Fibroblast of the conjunctiva (primary cell): ENCODE results near the gene FN1.

ENCODE experiments used
- DNase-seq: peaks from one replicate; pipeline ENCODE4 v3.0.0-alpha.2; 2010; ENCODE audit warnings: low read depth

FN1 gene

DNA sequence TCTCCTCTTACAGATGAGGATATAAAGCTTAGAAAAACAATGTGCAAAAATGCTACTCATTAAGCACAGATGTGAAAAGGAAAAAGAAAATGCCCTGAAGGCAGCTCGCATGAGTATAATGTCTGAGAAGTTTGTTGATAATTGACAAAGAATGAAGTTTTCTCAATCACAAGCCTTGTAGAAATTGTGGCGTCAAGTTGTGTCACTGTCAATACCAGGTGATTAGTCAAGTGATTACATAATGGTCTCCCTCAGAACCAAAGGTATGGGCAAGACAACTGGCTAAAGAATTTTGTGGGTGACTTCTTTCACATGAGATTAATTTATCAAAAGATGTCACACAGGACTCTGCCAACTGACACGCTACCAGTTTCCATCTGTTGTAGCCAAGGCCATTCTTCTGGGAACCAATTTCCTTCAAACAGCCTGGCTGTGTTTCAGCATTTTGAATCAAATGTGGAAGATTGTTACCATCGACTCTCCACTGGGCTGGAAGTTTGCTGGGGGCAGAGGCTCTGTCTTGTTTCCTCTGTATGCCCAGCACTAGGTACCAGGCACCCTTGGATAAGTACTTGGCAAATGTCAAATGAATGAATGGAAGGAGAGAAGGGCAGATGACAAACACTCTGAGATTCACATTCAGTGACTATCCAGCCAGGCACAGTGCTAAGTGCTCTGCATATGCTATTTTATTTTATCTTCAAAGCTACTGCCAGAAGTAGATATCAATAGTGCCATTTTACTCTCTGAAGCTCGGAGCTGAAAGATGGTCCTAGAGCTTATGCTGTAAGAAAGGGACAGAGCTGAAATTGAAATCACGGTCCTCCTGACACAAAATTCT lies 5.9 kb upstream of the FN1 start:
- DNase-seq = no peak

DNA sequence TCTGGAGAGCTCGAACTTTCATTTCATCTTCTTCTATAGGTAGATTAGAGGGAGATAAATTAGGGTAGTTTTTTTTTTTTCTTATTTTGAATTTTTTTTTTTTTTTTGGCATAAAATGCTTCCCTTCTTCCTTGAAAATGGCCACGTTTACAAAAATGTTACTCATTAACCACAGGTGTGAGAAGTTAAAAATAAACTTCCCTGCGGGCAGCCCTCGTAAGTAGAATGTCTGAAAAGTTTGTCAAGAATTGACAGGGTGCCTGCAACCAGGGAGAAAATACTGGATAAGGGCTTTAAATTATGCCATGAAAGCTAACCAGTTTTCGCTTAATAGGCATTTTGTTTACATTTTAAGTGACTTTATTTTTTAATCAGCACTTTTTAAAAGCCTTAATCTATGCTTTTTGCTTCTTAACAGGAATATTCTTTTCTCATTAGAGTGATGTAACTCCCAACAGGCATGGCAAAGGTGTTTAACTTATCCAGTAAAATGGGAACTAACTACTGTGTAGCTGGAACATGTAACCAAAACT lies 4.2 kb upstream of the FN1 start:
- no peak for DNase-seq

DNA sequence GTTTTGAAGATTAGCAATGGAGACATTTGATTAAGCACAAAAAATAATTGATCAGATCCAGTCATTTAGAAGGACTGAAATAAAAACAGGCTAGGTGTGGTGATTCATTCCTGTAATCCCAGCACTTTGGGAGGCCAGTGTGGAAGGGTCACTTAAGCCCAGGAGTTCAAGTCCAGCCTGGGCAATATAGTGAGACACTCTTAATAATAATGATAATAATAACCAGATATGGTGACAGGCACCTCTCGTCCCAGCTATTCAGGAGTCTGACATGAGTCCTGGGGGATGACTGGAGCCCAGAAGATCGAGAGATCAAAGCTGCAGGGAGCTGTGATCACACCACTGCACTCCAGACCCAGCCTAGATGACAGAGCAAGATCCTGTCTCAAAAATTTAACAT lies 3.5 kb upstream of the FN1 start:
- no peak for DNase-seq

DNA sequence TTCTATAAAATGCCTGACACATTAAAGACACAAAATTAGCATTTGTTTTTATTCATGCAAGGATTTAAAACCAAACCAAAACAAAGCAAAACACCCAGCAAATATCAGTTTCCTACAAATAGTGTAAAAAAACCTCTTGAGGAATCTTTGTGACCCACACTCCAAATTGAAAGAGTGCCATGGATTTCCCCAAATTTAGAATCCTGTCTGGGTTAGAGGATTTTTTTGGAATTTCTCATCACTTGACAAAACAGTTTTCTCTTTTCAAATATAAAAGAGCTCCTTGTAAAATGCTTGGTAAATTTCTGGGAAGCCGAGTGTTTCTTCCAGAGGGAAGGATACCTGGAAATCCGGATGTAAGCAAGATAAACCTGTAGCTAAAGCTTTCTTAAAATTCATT lies 1.7 kb upstream of the FN1 start:
- DNase-seq = no peak

DNA sequence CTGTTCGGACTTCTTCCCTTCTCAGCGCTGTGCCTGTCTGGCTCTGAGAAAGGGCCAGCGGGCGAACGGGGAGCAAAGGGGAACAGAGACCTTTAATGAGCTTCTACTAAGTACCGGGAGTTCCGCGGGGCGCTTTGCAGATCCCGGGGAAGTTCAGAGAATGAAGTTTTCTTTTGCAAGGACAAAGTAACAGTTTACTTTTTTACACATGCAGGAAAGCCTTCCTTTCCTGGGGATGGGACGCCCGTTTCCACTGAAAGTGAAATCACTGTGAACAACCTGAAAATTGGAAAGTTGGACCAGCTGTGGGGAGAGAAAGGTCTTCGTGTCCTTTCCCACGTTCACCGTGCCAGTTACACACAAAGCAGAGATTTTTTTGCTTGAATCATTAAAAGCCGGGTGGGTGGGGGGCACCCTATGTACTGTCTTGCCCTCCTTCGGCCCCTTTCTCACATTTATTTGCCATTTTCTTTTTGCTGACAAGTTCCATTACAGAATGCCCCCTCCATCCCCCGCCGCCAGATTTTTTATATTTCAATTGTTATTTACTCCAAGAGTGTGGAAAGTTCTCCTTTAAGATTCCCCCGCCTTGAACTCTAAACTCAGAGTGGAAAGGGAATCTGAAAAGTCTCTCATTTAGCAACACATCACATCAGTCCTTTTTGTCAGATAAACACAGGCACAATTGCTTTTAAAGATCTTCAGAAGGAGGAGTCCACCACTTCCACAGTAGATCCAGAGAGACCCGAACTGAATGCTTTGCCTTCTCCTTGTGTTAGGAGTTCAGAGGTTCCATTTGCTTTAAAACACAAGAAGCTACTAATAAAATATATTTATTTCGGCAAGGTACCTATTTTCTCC lies 1.1 kb upstream of the FN1 start:
- no peak for DNase-seq

DNA sequence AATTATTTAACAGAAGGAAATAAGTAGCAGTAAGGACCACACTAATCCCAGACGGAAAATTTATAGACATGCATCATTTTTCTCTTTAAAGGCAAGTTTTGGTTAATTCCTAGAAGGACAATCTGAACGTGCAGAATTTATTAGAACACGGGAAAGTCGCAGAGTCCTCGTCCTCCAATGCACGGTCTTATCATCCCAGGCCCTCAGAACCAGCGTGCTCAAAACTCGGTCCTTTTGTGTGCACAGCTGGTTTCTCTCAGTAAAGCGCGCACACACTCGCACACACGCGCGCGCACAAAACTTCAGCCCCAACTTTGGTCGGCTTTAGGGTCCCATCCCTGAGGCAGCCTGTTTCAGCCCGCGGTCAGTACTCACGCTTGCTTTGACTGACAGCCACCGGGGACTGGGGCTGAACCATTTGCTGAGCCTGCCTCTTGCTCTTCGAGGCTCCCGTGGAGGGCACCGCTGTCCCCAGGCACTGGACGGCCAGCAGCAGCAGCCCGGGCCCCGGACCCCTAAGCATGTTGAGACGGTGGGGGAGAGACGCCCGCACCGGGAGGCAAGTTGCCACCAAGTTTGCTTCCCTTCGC lies 493 bp downstream of the FN1 start:
- DNase-seq = no peak

DNA sequence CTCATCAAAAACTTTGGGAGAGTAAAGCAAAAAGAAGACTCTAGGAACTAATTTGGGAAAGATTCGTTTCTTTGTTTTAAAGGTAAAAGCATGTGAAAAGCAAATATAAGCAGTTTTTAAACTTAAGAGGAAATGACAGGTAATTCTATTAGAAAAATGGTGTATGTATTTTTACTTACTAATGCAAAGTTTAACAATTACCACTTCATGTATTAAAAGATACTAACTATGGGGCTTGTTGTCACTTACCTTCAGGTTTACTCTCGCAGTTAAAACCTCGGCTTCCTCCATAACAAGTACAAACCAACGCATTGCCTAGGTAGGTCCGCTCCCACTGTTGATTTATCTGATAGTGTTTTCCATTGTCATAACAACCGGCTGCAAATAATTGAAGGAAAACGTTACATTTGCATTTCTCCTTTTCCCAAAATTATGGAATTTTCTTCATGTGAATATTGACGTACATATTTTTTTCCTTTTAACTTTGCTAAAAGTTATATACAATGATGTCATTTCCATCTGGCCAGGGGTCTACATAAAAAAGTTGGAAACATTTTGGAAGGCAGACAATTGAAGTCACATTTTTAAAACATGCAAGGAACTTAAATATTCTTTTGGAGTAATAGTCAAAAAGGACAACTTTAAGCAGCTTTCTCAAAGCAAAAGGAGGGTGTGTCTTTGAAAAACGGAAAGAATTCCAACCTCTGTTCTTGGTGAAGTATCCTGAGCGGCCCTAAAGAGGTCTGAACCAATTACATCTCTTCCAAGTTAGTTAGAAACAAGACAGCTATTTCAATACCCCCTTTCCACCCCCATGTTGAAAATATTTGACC lies 1.2 kb downstream of the FN1 start:
- DNase-seq = no peak

DNA sequence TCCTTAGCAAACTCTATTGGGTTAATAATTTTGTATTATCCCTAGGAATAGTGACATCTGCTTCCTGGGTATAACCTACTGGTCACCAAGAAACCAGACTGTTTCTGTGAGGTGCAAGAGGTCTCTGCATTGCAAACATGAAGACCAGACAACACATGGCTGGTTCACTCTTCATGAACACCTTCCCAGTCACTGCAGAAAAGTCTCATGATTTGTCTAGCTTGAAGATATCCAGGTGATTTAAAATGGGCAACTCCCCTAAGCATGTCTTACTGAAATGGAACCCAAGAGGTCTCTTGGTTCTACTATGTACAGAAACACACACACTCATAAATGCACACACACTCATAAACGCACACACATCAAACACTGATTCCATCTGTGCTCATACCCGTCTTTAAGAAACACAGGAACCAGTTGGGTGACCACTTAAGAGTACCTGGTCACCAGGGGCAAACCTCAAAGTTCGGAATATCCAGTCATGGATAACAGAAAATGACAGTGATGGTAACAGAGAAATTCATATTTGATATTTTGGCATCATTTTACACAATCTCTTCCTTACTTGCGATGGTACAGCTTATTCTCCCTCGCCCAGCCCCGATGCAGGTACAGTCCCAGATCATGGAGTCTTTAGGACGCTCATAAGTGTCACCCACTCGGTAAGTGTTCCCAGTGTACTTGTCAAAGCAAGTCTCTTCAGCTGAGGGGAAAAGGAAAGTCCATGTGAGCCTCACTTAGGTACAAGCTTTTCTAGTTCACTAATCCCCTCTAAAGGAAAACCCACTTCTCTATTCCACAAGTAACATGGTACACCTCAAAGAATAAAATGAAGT lies 2.9 kb downstream of the FN1 start:
- DNase-seq = no peak

DNA sequence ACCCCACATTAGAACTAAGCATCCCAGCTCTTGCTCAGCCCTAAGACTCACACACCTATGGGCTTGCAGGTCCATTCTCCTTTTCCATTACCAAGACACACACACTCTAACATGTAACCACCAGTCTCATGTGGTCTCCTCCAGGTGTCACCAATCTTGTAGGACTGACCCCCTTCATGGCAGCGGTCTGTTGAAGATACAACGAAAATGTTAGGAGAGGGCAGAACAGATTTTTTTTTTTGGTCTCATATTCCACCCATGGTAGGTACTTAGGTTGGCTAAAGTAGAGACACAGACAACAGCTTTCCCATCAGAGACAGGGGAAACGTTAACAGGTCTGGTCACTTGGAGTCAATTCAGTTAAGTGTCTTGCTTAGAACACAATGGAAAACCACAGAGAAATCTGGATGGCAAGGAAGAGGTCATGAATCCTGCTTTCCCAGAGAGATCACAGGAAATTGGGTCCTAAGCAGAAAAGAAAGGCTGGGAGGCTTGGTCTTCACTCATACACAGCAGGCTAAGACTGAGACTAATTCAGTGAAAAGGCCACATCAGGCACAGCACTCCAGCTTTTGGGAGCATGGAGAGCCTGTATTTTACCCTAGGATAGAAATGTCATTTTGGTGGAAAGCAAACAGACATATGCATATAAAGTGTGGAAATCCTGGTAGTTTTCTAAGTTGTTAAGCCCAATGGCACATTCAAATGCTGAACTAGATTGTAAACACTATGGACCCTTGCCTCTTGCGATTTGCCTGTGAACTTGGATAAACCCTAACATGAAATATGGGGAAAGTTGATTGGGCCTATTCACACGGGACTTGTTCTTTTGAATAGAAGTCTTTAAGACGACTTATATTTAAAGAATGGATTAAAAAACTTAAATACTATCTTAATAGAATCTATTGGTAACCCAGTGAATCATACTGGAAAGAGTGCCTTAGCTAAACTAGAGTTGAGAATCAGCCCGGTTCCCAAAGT lies 3.8 kb downstream of the FN1 start:
- DNase-seq = no peak

DNA sequence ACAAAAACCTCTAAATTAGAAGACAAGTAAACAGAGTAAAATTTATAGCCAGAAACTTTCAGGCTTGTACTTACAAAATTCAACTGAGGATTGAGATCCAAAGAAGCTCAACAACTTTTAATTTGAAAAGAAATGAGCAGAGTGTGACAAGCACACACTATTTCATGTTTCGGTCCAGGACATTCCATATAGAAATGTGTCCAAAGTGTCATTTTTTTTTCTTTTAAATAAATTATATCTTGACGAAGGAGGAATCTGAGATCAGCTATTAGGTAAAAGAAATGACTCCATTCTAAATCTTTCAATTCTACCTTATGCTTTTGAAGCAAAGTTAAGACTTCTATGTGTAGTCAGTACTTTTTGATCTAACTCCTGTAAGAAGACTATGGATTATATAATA lies 4.6 kb downstream of the FN1 start:
- no peak for DNase-seq

DNA sequence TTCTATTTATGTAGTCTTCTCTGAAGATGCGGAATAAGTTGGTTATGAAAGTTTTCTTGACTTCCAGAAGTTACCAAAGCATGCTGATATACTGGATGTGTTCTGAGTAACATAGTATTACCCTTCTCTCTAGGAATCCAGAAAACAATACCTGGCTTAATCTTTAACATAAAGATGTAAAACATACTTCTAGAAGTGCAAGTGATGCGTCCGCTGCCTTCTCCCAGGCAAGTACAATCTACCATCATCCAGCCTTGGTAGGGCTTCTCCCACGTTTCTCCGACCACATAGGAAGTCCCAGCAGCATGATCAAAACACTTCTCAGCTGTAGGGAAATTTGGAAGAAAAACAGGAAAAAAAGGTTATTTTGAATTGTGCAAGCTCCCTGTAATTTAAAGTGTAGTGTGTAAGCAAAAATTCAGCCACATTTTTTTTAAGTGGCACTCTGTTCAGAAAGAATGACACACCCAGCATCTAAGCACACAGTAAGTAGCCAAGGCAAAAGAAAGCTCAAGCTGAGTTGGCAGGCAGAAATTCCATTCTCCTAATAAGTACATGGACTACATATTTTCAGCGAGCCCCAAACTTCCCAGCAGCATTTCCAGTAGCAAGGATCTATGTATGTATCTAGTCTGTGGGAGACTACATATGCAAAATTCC lies 5.2 kb downstream of the FN1 start:
- DNase-seq = peak; percentile 67

DNA sequence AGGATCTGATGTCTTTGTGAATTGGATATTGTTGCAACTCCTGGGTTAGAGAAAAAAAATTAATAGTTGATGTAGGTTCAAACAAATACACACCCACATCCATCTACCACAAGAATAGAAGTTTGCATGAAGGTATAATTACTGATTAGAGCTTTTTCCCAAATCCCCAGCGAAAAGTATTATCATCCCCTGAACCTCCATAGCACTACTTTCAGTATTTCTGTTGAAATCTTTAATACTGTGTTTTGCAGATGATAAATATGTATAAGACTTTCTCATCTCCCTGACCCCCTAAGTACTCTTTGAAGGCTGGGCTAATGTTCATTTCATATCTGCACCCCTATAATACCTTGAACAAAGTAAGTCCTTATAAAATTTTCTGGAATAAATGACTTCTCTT lies 6.4 kb downstream of the FN1 start:
- no peak for DNase-seq

DNA sequence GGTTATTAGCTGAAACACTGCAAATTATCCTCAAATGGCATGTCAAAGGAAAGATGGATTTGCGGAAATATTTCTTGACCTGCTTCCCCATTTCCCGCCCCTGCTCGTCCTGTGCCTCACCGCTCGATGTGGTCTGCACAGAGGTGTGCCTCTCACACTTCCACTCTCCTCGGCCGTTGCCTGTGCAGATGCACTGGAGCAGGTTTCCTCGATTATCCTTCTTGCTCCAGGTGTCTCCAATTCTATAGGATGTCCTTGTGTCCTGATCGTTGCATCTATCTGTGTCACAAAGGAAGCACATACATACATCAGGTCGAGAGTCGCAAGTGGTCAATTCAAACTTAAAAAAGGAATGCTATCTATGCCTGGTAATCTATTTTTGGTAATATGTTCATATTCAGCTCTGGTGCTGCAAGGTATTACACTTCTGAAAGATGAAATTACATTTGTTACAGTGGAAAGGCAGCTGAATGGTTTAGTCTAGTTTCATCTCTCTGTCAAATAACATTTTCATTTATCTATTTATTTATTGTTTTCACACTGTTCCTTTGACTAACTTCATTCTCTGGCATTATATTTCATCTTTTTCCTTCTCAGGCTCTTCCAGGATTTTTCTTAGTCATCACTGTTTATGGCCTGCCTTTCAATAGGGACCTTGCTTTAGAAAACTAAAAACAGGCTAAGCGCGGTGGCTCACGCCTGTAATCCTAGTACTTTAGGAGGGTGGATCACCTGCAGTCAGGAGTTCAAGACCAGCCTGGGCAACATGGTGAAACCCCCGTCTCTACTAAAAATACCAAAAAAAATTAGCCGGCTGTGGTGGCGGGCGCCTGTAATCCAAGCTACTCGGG lies 7.6 kb downstream of the FN1 start:
- DNase-seq = no peak

DNA sequence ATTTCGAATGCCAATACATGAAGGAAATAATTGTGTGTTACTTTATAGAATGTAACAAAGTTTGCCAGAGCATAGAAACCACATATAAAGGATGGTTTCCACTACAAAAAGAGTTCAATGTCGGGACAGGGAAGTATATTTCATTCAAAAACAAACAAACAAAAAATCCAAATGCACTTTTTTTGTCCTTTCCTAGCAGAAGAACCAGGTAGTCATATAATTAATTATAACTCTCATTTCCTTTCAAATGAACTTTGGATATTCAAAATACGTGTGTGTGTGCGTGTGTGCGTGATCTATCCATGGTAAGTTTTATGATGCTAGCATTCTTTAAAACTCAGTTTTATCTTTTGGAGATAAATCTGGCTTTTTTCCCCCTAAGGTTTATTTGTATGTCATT lies 8.3 kb downstream of the FN1 start:
- no peak for DNase-seq

DNA sequence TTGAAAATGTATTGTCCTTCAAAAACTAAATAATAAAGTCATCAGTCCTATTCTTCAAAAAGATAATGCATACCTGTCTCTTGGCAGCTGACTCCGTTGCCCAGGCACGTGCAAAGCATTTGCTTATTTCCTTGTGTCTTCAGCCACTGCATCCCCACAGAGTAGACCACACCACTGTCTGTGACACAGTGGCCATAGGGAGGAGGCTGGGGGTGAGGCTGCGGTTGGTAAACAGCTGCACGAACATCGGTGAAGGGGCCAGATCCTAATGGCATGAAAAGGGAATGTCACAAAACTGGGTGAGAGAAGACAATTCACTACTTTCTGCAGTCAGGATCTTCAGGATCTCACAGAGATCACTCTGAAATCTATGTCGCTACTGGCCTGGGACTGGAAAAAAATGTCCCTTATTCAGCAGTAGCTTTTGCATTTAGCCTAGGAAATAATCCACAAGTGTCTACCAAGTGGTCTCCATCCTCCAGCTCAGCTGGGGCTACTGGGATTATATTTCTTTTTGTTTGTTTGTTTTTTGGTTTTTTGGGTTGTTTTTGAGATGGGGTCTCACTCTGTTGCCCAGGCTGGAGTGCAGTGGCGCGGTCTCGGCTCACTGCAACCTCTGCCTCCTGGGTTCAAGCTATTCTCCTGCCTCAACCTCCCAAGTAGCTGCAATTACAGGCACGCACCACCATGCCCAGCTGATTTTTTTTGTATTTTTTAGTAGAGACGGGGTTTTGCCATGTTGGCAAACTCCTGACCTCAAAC lies 10.7 kb downstream of the FN1 start:
- no peak for DNase-seq

DNA sequence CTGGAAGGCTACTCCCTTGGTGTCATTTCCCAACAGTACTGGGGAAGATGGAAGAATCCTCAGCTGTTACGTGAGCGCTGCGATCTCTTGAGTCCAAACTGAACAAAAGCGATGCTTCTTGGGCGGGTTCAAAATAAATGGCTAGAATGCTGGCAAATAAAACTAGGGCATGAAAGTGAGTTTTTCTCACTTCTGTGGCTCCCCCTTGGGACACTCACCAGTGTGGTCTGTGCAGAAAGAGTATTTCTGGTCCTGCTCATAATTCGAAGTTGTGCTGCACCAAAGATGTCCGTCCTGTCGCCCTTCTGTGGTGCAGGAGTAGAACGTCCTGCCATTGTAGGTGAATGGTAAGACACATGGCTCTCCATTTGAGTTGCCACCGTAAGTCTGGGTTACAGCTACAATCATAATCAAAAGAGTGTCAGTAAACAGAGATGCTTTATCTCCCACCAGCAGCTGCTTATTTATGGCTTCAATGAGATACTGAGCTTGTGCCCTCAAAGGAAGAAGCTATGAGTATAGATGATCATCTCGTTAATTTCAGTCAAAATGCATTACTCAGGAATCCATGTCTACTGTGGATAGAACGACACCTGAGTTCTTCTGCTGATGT lies 11.8 kb downstream of the FN1 start:
- DNase-seq = no peak

DNA sequence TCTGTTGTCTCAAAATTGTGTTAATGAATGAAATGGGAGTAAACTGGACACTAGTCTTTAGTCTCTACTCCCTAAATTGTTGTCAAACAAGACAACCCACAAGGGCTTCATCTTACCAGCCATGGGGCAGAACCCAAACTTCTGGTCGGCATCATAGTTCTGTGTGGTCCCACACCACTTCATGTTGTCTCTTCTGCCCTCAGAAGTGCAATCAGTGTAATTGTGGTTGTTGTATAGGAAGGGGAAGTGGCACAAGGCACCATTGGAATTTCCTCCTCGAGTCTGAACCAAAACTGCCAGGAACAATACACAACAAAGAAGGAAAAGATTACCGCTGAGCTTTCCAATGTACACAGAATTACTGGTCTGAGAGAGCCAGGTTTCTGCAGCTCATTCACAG lies 12.6 kb downstream of the FN1 start:
- DNase-seq = no peak
